IPS-11a (cell line): Measurements from ENCODE around the gene MGMT.

Experiments used
- H3K4me3 ChIP-seq: one replicate; pipeline ENCODE4 v1.5.1; 2013; ENCODE audit warnings: low read depth, low read length, control low read depth

MGMT gene

GRCh38 chr10:129517680-129518057, 50.6 kb downstream of the MGMT start:
- no peak overlapping the region for H3K4me3 ChIP-seq

DNA sequence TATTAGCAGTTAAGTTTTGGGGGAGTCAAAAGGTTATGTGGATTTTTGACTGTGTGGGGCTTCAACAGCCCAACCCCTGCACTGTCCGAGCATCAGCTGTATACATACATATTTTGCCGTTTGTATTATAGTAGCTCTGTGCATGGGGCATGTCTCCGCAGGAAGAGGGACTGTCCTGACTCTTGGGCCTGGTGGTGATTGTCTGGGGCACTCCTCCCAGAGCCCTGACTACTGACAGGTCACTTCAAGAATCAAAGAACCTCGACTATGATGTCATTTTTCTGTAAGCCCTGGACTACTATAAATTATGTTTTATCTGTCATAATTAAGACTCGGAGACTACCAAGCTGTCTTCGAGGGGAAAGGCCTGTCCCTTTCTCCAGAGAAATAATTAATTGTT, 51.8 kb downstream of the MGMT start:
- no peak overlapping the region for H3K4me3 ChIP-seq

GRCh38 chr10:129520440-129521080, 53.5 kb downstream of the MGMT start:
- H3K4me3 ChIP-seq, result no peak overlapping the region

DNA sequence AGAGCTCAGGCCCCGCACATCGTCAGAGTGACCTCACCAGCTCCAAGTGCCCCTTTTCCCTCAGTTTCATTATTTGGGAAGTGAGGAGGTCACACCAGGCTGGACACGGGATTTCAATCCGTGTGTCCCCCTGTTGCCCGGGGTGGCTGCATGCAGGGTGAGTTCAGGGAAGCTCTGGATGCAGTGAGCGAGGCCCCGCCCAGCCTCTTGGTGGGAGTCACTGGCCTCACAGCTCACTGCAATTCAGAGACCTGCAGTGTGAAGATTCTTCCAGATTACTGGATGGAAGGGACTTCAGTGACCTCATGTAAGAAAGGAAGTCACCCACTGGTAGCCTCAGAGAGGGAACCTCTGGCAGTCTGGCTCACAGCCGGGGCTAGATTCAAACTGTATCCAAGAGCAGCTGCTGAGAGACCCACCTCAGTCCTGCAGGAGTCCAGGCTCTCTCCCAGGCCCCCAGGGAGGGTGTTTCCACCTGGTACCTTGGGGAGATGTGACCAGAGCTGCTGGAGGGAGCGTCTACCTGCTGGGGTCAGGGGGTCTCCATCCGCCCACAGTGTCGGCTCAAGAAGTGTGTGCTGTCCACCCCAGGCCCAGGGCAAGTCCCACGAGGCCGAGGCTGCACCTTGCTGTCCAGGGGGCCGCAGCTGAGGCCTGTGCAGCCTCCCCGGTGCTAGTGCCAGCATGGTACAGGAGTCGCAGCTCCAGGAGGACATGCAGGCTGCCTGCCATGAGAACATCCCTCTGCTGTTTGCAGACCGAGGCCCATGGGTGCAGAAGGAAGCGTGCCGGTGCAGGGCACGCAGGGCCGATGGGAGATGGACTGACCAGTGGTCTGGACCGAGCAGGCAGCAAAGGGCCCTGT, 54.4 kb downstream of the MGMT start:
- no peak overlapping the region for H3K4me3 ChIP-seq

GRCh38 chr10:129522041-129522585, 55.1 kb downstream of the MGMT start:
- no peak overlapping the region for H3K4me3 ChIP-seq

GRCh38 chr10:129523031-129523722, 56.1 kb downstream of the MGMT start:
- no peak overlapping the region for H3K4me3 ChIP-seq

DNA sequence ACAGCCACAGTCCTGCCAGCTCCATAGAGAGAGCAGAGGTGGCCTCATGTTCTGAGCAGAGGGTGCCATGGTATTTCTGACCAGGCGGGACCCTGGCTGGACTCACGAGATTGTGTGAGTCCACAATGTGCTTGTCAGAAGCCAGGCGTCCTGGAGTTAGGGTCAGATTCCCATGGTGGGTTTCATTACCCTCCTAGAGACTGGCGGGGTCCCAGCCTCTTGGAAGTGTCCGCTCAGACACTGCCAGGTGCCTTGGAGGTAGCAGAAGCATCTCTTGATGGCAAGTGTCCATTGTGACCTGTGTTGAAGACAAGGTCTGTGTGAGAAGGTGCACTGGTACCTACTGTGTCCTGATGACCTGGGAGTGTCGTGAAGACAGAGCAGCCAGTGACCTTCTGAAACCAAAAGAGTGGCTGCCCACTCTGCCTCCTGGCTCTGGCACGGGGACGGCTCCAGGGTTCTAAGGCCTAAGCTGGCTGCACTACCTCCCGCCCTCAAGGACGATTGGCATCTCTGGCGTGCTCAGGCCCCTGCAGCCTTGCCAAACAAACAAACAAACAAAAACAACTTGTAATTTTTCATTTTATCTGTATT, 56.8 kb downstream of the MGMT start:
- no peak overlapping the region for H3K4me3 ChIP-seq

- H3K4me3 ChIP-seq, result no peak overlapping the region
Observed at GRCh38 chr10:129524936-129525335, 57.9 kb downstream of the MGMT start.

GRCh38 chr10:129525401-129525801, 58.4 kb downstream of the MGMT start:
- H3K4me3 ChIP-seq, result no peak overlapping the region

GRCh38 chr10:129526943-129527342, 59.9 kb downstream of the MGMT start:
- H3K4me3 ChIP-seq, result no peak overlapping the region

- H3K4me3 ChIP-seq, result no peak overlapping the region
Observed at GRCh38 chr10:129528376-129528978, 61.4 kb downstream of the MGMT start.

DNA sequence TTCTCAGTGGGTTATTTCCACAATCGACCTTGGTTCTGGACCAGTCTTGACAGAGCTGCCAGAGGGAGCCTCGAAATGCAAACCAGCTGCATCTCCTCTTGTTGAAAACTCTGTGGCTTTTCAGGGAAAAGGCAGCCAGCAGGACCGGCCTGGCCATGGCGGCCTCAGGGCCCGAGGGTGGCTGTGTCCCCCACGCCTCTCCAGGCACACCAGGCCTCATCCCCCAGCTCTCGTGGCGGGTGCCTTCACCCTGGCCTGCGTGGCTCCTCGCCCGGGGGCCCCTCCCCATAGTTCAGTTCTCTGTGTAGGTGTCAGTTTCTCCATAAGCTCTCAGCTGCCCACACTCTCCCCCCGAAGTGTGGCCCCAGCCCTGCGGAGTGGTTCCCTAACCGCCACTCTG, 63.5 kb downstream of the MGMT start:
- H3K4me3 ChIP-seq, result no peak overlapping the region

GRCh38 chr10:129531195-129531968, 64.3 kb downstream of the MGMT start:
- H3K4me3 ChIP-seq, result no peak overlapping the region

DNA sequence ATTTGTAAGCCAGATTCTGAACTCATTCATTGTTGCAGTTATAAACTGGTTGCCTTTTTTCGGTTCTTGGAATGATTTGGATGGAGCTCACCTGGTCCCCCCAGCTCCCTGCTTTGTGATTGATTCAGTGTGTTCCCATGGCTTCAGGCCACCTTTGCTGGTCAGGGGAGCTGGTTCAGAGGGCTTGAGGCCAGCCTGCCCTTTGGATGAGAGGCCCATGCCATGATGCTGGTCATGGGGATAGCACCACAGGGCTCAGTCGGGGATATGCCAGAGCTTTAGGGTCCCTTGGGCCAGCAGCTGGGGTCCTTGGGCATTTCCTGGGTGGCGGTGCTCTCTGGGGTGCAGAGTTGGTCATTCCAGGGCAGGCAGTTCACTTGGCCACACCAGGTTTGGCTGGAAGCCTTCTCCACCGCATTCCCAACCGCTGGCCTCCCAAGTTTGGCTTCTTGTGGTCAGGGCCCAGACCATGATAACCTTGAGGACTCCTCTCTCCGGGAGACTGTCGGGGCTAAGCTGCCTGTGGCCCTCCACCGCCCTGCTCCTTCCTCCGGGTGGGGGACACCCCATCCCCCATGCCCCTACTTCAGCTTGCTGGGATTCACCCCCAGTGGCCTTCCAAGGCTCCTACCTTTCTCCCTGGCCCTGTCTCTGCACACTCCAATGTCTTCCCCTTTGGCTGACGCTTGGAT, 65.1 kb downstream of the MGMT start:
- H3K4me3 ChIP-seq, result no peak overlapping the region

DNA sequence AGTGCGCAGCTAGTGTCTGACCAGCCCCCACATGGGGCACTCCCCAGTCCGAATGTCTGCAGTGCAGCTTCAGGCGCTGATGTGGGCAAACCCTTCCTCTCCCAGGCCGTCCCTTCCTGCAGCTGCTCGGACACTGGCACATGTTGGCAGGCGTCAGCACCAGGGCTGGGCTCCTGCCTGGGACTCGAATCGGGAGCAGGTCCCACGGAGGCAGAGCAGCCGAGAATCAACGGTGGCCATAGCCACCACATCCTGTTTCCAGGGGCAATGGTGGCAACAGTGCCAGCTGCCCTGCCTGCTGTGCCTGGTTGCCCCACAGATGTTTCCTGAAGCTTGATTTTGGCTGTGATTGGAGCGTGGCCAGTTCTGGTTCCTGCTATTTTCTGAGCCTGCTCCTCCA, 65.8 kb downstream of the MGMT start:
- no peak overlapping the region for H3K4me3 ChIP-seq

DNA sequence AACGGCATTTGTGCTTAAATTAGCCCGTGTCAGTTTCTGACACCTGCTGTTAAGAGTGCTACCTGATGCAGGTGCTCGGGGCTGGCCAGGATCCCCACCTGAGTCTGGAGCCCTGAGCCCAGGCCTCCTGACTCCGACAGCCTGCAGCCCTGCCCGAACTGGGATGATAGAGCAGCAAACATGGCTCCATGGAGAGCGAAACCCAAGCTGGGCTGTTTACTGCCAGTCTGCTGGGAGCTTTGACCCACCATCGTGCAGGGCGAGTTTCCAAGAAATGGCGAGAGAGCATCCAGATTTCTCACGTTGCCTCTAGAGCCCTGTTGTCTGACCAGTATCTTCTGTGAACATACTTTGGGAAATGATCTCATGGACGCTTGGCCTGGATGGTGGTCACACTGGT, 66.2 kb downstream of the MGMT start:
- H3K4me3 ChIP-seq, result no peak overlapping the region

GRCh38 chr10:129534826-129535225, 67.8 kb downstream of the MGMT start:
- H3K4me3 ChIP-seq, result no peak overlapping the region

DNA sequence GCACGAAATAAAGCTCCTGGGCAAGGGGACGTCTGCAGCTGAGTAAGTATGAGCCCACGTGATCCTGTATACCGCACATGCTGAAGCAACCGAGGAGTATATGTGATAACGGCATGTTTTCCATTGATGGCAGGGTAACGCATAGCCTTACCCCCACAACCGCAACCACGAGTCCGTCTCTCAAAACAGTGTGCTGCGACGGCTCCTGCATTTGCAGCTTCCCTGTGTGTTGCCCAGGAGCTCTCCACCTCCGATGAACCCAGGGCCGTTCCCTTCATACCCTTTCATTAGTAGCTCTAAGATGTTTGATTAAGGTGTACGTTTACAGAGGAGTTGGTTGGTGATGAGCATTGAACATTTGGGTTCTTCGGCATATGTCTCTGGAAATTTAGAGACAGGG, 69.3 kb downstream of the MGMT start:
- H3K4me3 ChIP-seq, result no peak overlapping the region

- no peak overlapping the region for H3K4me3 ChIP-seq
Observed at GRCh38 chr10:129537151-129537550, 70.1 kb downstream of the MGMT start.

DNA sequence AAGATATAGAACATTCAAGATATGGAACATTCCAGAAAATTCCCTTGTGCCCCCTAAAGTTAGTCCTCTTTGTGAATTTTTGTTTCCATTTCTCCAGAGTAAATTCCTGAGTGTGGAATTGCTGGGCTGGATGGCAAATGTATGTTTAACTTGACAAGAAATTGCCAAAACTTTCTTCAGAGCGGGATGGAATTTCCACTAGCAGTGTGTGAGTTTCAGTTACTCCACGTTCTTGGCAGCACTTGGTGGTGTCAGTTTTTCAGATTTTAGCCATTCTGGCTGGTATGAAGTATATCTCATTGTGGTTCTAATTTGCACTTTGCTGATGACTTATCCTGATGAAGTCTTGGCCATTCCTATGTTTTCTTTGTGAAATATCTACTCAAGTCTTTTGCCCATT, 71.2 kb downstream of the MGMT start:
- H3K4me3 ChIP-seq, result no peak overlapping the region
